Measurements from ENCODE around the gene HYAL3.
"Not testable (repeated sequence)": the region's sequence is repeated elsewhere in the genome, so short reads cannot be mapped to it uniquely, and the experiment has no call there.

HYAL3 gene

GRCh38 chr3:50254577-50255250 is 44.5 kb downstream of the HYAL3 start:
- H3K27ac Mint-ChIP-seq: peak overlapping the region; percentile 65
- H3K27me3 Mint-ChIP-seq: no peaks in the 10 kb centered on the region
- peaks cover 55% of the 10 kb centered on the region for H3K36me3 Mint-ChIP-seq
- no peak for ATAC-seq
- peaks cover 47% of the 10 kb centered on the region for H3K4me1 Mint-ChIP-seq
- H3K4me3 Mint-ChIP-seq: no peak overlapping the region
- H3K9me3 Mint-ChIP-seq: no peaks in the 10 kb centered on the region

GRCh38 chr3:50251220-50251619 is 48.0 kb downstream of the HYAL3 start:
- Mint-ChIP-seq H3K4me3 (no peak overlapping the region), H3K27me3 (no peaks in the 10 kb centered on the region), H3K27ac (no peak overlapping the region), H3K4me1 (peaks cover 70% of the 10 kb centered on the region), H3K36me3 (peaks cover 30% of the 10 kb centered on the region), H3K9me3 (no peaks in the 10 kb centered on the region)
- no peak for ATAC-seq

GRCh38 chr3:50250514-50250913 is 48.7 kb downstream of the HYAL3 start:
- H3K4me3 Mint-ChIP-seq: no peak overlapping the region
- peak overlapping the region; percentile 43 for H3K27ac Mint-ChIP-seq
- H3K4me1 Mint-ChIP-seq: peaks cover 77% of the 10 kb centered on the region
- H3K36me3 Mint-ChIP-seq: peaks cover 30% of the 10 kb centered on the region
- H3K27me3 Mint-ChIP-seq: no peaks in the 10 kb centered on the region
- ATAC-seq: no peak
- H3K9me3 Mint-ChIP-seq: no peaks in the 10 kb centered on the region

- Mint-ChIP-seq H3K4me3 (no peak overlapping the region), H3K27ac (no peak overlapping the region), H3K9me3 (no peaks in the 10 kb centered on the region), H3K36me3 (peaks cover 25% of the 10 kb centered on the region), H3K4me1 (peaks cover 82% of the 10 kb centered on the region), H3K27me3 (no peaks in the 10 kb centered on the region)
- ATAC-seq: no peak
Measured at GRCh38 chr3:50249457-50249856, 49.7 kb downstream of the HYAL3 start.

GRCh38 chr3:50248387-50248786 is 50.8 kb downstream of the HYAL3 start:
- peaks cover 82% of the 10 kb centered on the region for H3K4me1 Mint-ChIP-seq
- peak overlapping the region; percentile 57 for H3K27ac Mint-ChIP-seq
- peaks cover 18% of the 10 kb centered on the region for H3K36me3 Mint-ChIP-seq
- H3K4me3 Mint-ChIP-seq: no peak overlapping the region
- no peaks in the 10 kb centered on the region for H3K9me3 Mint-ChIP-seq
- H3K27me3 Mint-ChIP-seq: no peaks in the 10 kb centered on the region
- no peak for ATAC-seq

GRCh38 chr3:50246517-50246954 is 52.7 kb downstream of the HYAL3 start:
- no peaks in the 10 kb centered on the region for H3K9me3 Mint-ChIP-seq
- ATAC-seq: peak; percentile 76

GRCh38 chr3:50245831-50246516 is 53.2 kb downstream of the HYAL3 start:
- peak overlapping the region; percentile 77 for H3K4me3 Mint-ChIP-seq
- peaks cover 18% of the 10 kb centered on the region for H3K36me3 Mint-ChIP-seq
- H3K27ac Mint-ChIP-seq: peak overlapping the region; percentile 95

More at GRCh38 chr3:50246517-50246954, 52.7 kb downstream of the HYAL3 start:
- Mint-ChIP-seq H3K4me1 (peaks cover 97% of the 10 kb centered on the region), H3K27ac (peak overlapping the region; percentile 95), H3K36me3 (peaks cover 17% of the 10 kb centered on the region), H3K27me3 (no peaks in the 10 kb centered on the region), H3K4me3 (peak overlapping the region; percentile 77)

GRCh38 chr3:50245251-50245745 is 53.9 kb downstream of the HYAL3 start:
- Mint-ChIP-seq H3K9me3 (no peaks in the 10 kb centered on the region), H3K27me3 (no peaks in the 10 kb centered on the region), H3K4me3 (peak overlapping the region; percentile 77), H3K4me1 (peaks cover 97% of the 10 kb centered on the region), H3K27ac (peak overlapping the region; percentile 95), H3K36me3 (peaks cover 13% of the 10 kb centered on the region)
- no peak for ATAC-seq

More at GRCh38 chr3:50245831-50246516, 53.2 kb downstream of the HYAL3 start:
- no peaks in the 10 kb centered on the region for H3K27me3 Mint-ChIP-seq
- peak; percentile 91 for ATAC-seq
- H3K4me1 Mint-ChIP-seq: peaks cover 97% of the 10 kb centered on the region
- no peaks in the 10 kb centered on the region for H3K9me3 Mint-ChIP-seq

- ATAC-seq, H3K9me3 Mint-ChIP-seq, H3K27me3 Mint-ChIP-seq: not testable (repeated sequence)
- peak overlapping the region; percentile 95 for H3K27ac Mint-ChIP-seq
- peaks cover 13% of the 10 kb centered on the region for H3K36me3 Mint-ChIP-seq
- peaks cover 97% of the 10 kb centered on the region for H3K4me1 Mint-ChIP-seq
- H3K4me3 Mint-ChIP-seq: peak overlapping the region; percentile 77
Measured at GRCh38 chr3:50244813-50245212, 54.4 kb downstream of the HYAL3 start.

GRCh38 chr3:50243543-50243895 is 55.7 kb downstream of the HYAL3 start:
- peak overlapping the region; percentile 95 for H3K27ac Mint-ChIP-seq
- H3K4me1 Mint-ChIP-seq: peaks cover 97% of the 10 kb centered on the region
- peak overlapping the region; percentile 69 for H3K4me3 Mint-ChIP-seq
- no peaks in the 10 kb centered on the region for H3K9me3 Mint-ChIP-seq
- no peak for ATAC-seq
- H3K27me3 Mint-ChIP-seq: no peaks in the 10 kb centered on the region
- peaks cover 18% of the 10 kb centered on the region for H3K36me3 Mint-ChIP-seq

GRCh38 chr3:50242851-50243542 is 56.2 kb downstream of the HYAL3 start:
- Mint-ChIP-seq H3K27me3 (no peaks in the 10 kb centered on the region), H3K27ac (peak overlapping the region; percentile 95), H3K9me3 (no peaks in the 10 kb centered on the region), H3K4me3 (peak overlapping the region; percentile 69), H3K4me1 (peaks cover 98% of the 10 kb centered on the region), H3K36me3 (peaks cover 17% of the 10 kb centered on the region)
- ATAC-seq: peak; percentile 79
